Neural crest cell (in vitro differentiated cells): ENCODE data around the gene REV1. TPM values are rescaled to one million over a fixed set of nuclear protein-coding genes. Genes with fewer than 3 reads are reported as not detected.

Source experiments
- total RNA-seq: library from RNA; stranded (reverse); gene quantifications from 2 replicates; pipeline ENCODE4 v1.2.1, GENCODE V29; 2021

REV1 gene
- total RNA-seq, 1 donor from 2014 or later: 48.6 TPM

Other genes with a start within 250 kb of the REV1 start
- gene LYG2, start 234.4 kb downstream of the REV1 start, total RNA-seq: not detected in 2 replicates
- 1.7 and 1.9 TPM in 2 replicates for gene LYG1, start 188.8 kb downstream of the REV1 start, total RNA-seq
- 30.7 and 35.0 TPM in 2 replicates for gene TXNDC9, start 153.7 kb downstream of the REV1 start, total RNA-seq
- 49.0 and 50.5 TPM in 2 replicates for gene EIF5B, start 152.6 kb downstream of the REV1 start, total RNA-seq